PC-3 (cell line): ENCODE measurements around the gene DPEP2.

ENCODE experiments used
- EZH2 ChIP-seq: fragments of 300-600 bp; sonication (generic); IDR thresholded peaks from one replicate; pipeline ENCODE4 v1.6.1; 2017; ENCODE audit warnings: antibody characterized with exemption, mild to moderate bottlenecking, low read length; ENCODE audit not compliant: unreplicated experiment
- EZH2phosphoT487 ChIP-seq: fragments of 300-600 bp; sonication (generic); IDR thresholded peaks from 2 replicates; pipeline ENCODE4 v1.6.1; 2018; ENCODE audit warnings: mild to moderate bottlenecking, antibody characterized with exemption, low read length, borderline replicate concordance
- TF ChIP-seq, protein P1 (sequence below): fragments of 300-600 bp; sonication (generic); conservative IDR thresholded peaks from 2 replicates; pipeline ENCODE4 v1.5.1; 2017; ENCODE audit warnings: antibody characterized with exemption, low read depth, mild to moderate bottlenecking, low read length

GRCh38 chr16:67967958-67968399, 31.3 kb downstream of the DPEP2 start:
- TF ChIP-seq, protein P1, sequence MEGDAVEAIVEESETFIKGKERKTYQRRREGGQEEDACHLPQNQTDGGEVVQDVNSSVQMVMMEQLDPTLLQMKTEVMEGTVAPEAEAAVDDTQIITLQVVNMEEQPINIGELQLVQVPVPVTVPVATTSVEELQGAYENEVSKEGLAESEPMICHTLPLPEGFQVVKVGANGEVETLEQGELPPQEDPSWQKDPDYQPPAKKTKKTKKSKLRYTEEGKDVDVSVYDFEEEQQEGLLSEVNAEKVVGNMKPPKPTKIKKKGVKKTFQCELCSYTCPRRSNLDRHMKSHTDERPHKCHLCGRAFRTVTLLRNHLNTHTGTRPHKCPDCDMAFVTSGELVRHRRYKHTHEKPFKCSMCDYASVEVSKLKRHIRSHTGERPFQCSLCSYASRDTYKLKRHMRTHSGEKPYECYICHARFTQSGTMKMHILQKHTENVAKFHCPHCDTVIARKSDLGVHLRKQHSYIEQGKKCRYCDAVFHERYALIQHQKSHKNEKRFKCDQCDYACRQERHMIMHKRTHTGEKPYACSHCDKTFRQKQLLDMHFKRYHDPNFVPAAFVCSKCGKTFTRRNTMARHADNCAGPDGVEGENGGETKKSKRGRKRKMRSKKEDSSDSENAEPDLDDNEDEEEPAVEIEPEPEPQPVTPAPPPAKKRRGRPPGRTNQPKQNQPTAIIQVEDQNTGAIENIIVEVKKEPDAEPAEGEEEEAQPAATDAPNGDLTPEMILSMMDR = no peak
- TF ChIP-seq EZH2 (no peak), EZH2phosphoT487 (no peak)
